Mesodermal cell (in vitro differentiated cells): ENCODE results near the gene FOXA3. TPM values are rescaled to one million over a fixed set of nuclear protein-coding genes. Genes with fewer than 3 reads are reported as not detected.

Experiments used
- H3K27ac ChIP-seq: 2 replicates; pipeline ENCODE4 v1.7.0; 2013; ENCODE audit warnings: mild to moderate bottlenecking, low read depth, low read length, moderate library complexity; ENCODE audit not compliant: severe bottlenecking
- H3K36me3 ChIP-seq: 2 replicates; pipeline ENCODE4 v1.7.1; 2013; ENCODE audit warnings: mild to moderate bottlenecking, low read length, moderate library complexity; ENCODE audit not compliant: control insufficient read depth, insufficient read depth
- H3K4me1 ChIP-seq: one replicate; pipeline ENCODE4 v1.7.1; 2013; ENCODE audit warnings: mild to moderate bottlenecking, low read length; ENCODE audit not compliant: insufficient read depth, control insufficient read depth, poor library complexity, severe bottlenecking
- H3K4me3 ChIP-seq: 2 replicates; pipeline ENCODE4 v1.7.0; 2013; ENCODE audit warnings: low read length, control low read depth, mild to moderate bottlenecking; ENCODE audit not compliant: insufficient read depth, poor library complexity, severe bottlenecking; ENCODE audit errors: extremely low read depth
- H3K9me3 ChIP-seq: 2 replicates; pipeline ENCODE4 v1.7.1; 2013; ENCODE audit warnings: mild to moderate bottlenecking, low read length, moderate library complexity; ENCODE audit not compliant: control insufficient read depth
- WGBS, 2 experiments: methylation state at CpG; one replicate each; pipeline ENCODE4 v1.1.5; 2013; ENCODE audit warnings: missing lambda C conversion rate in 2 of 2; ENCODE audit not compliant: insufficient coverage in 2 of 2; 5-methylcytosine and 5-hydroxymethylcytosine counted together
- polyA plus RNA-seq, 2 experiments: library from polyadenylated mRNA; stranded (reverse); fragments of 50-300 nt; gene quantifications; one replicate each; pipeline ENCODE4 v1.2.3, GENCODE V29; 2013

FOXA3 gene
- 2.8 TPM for polyA plus RNA-seq (2013, experiment 1 of 2)
- polyA plus RNA-seq (2013, experiment 2 of 2), result 2.4 TPM

GRCh38 chr19:45863840-45864628, at the start of gene FOXA3:
Gene FOXA3, plus strand, starts transcription at chr19:45864326. Its CDS starts 131 bp downstream, at chr19:45864457.
- Histone ChIP-seq H3K4me3 (peak within 1 kb of the TSS; percentile 87), H3K27ac (no peak within 1 kb of the TSS), H3K36me3 (peaks cover 20% of the 10 kb centered on the region), H3K9me3 (no peaks in the 10 kb centered on the region), H3K4me1 (no peaks in the 10 kb centered on the region)
- 3 to 5% methylated on average over 53 to 57 of the region's 71 CpGs for WGBS, 2 experiments

- Histone ChIP-seq H3K36me3 (peaks cover 7% of the 10 kb centered on the region), H3K4me3 (peak within 1 kb of the TSS; percentile 65), H3K9me3 (no peaks in the 10 kb centered on the region), H3K4me1 (peaks cover 18% of the 10 kb centered on the region), H3K27ac (peak within 1 kb of the TSS; percentile 33)
- 27 to 28% methylated on average over 30 to 37 of the region's 40 CpGs for WGBS, 2 experiments
Observed at GRCh38 chr19:45814851-45815480, 49.2 kb upstream of the FOXA3 start, which contains the start of gene RSPH6A. Gene RSPH6A, minus strand, starts transcription at chr19:45815308. Its CDS starts 132 bp downstream, at chr19:45815176.

DNA sequence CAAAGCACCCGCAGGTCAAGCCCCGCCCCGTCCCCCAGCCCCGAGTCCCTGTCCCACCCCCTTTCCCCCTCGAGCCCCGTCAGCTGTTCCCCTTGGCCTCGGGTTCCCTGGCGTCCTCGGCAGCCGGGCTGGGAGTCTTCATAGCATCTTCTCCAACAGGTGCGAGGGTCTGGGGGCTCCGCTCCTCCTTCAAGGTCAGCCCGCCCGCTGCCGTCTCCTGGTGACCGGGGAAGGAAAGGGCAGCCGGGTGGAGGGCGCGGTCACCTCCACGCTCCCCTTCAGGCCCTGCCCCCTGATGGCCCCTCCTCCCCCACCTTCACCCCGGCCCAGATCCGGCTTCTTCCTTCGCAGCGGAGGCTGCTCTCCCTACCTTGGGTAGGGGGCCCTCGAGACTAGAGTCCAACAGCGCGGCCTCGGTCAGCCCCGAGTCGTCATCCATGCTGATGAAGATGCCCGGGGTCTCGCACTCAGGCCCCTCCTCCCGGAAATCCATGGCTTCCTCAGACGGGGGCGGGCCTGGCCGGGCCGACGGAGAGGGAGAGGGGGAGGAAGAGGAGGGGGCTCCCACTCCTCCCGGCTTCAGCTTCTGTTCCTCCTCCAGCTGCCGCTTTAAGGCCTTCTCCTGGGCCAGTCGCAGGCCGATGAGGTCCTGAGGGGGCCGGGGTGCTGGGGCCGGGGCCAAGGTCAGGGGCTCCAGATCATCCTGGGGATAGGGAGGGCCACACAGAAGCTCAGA, 48.5 kb upstream of the FOXA3 start:
- Histone ChIP-seq H3K36me3 (peaks cover 13% of the 10 kb centered on the region), H3K4me3 (peak overlapping the region; percentile 65), H3K27ac (peak overlapping the region; percentile 33), H3K4me1 (peaks cover 18% of the 10 kb centered on the region), H3K9me3 (no peaks in the 10 kb centered on the region)
- 2 to 3% methylated on average over 14 to 20 of the region's 44 CpGs for WGBS, 2 experiments

GRCh38 chr19:45816236-45817009, 47.7 kb upstream of the FOXA3 start:
- H3K4me3 ChIP-seq, result peak overlapping the region; percentile 65
- H3K36me3 ChIP-seq, result peaks cover 20% of the 10 kb centered on the region
- H3K27ac ChIP-seq, result peak overlapping the region; percentile 33
- peaks cover 18% of the 10 kb centered on the region for H3K4me1 ChIP-seq
- 50 to 67% methylated on average over 9 to 10 of the region's 18 CpGs for WGBS, 2 experiments
- H3K9me3 ChIP-seq, result no peaks in the 10 kb centered on the region

DNA sequence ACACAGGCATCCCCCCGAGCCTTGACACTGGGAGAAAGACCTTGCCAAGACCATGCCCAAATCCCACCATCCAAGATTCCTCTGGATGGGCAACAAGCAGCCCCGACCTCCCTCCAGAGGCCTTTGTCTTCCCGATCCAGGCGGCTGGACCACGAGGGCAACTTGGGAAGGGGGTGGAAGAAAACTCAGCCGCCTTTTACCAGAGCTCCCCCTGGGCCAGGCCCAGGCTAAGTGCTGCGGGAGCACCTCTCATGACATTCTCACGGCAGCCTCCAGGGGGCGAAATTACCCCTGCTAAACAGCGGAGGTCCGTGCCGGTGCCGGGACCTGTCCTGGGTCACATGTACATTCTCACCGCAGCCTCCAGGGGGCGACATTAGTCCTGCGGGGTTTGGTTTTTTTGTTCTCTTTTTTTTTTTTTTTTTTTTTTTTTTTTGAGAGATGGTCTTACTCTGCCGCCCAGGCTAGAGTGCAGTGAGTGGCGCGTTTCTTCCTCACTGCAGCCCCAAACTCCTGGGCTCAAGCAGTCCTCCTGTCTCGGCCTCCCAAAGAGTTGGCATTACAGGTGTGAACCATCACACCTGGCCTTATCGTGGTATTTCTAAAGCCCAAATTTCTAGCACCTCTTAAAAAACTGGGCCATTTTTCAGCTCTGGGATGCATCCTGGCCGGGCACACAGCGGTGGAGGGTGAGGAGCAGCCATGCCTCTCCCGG, 47.0 kb upstream of the FOXA3 start:
- no peaks in the 10 kb centered on the region for H3K9me3 ChIP-seq
- WGBS, 2 experiments, result 12 to 29% methylated on average over 12 to 23 of the region's 24 CpGs
- peak overlapping the region; percentile 45 for H3K27ac ChIP-seq
- peaks cover 18% of the 10 kb centered on the region for H3K4me1 ChIP-seq
- peaks cover 26% of the 10 kb centered on the region for H3K36me3 ChIP-seq
- peak overlapping the region; percentile 65 for H3K4me3 ChIP-seq

DNA sequence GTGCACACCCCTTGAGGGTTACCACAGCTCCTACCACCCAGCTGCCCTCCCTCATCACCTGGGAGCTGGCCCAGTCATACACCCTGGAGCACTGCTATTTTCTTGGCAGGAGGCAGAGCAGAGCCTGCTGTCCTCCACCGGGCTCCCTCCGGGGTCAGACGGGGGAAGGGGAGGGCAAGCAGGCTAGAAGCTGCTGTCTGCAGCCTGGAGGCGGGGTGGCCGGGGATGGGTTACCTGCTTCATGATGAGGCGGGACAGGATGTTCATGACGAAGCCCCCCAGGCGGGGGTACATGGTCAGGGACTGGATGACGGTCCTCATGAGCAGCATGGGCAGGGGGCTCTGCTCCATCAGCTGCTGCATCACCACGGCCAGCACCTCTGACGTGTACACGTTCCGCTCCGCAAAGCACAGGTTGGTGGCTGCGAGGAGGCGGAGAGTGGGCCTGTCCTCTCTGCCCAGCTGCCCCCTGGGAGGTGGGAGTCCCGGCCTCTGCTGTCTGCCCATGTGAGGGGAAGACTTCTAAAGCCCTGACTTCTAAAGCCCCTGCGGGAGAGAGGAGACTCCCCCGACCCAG, 46.3 kb upstream of the FOXA3 start:
- Histone ChIP-seq H3K4me1 (peaks cover 18% of the 10 kb centered on the region), H3K36me3 (peaks cover 33% of the 10 kb centered on the region), H3K9me3 (no peaks in the 10 kb centered on the region), H3K27ac (peak overlapping the region; percentile 45), H3K4me3 (no peak overlapping the region)
- 74 to 75% methylated on average over 18 of the region's 19 CpGs for WGBS, 2 experiments

GRCh38 chr19:45819769-45820168, 44.4 kb upstream of the FOXA3 start:
- Histone ChIP-seq H3K4me1 (peaks cover 18% of the 10 kb centered on the region), H3K4me3 (no peak overlapping the region), H3K36me3 (peaks cover 48% of the 10 kb centered on the region), H3K9me3 (no peaks in the 10 kb centered on the region), H3K27ac (no peak overlapping the region)
- 97 to 100% methylated on average over 3 to 6 of the region's 6 CpGs for WGBS, 2 experiments

- no peak overlapping the region for H3K27ac ChIP-seq
- H3K9me3 ChIP-seq, result no peaks in the 10 kb centered on the region
- WGBS, 2 experiments, result 91 to 95% methylated on average over 15 to 19 of the region's 20 CpGs
- H3K36me3 ChIP-seq, result peaks cover 56% of the 10 kb centered on the region
- peaks cover 12% of the 10 kb centered on the region for H3K4me1 ChIP-seq
- no peak overlapping the region for H3K4me3 ChIP-seq
Observed at GRCh38 chr19:45820413-45821102, 43.6 kb upstream of the FOXA3 start.

- H3K9me3 ChIP-seq, result no peaks in the 10 kb centered on the region
- peaks cover 62% of the 10 kb centered on the region for H3K36me3 ChIP-seq
- no peak overlapping the region for H3K27ac ChIP-seq
- WGBS, 2 experiments, result 92 to 97% methylated on average over 8 of the region's 8 CpGs
- H3K4me1 ChIP-seq, result peaks cover 12% of the 10 kb centered on the region
- H3K4me3 ChIP-seq, result no peak overlapping the region
Observed at GRCh38 chr19:45821103-45821521, 43.0 kb upstream of the FOXA3 start.
